B cell (primary cell): ENCODE measurements around the gene SNTN. TPM values are rescaled to one million over a fixed set of nuclear protein-coding genes. Genes with fewer than 3 reads are reported as not detected.

Experiments
- ATAC-seq: fragments of 200-7000 bp; cut with Tn5 transposase; one replicate; pipeline ENCODE4 v1.10.0; 2021; ENCODE audit warnings: low read depth, mild to moderate bottlenecking, moderate number of reproducible peaks, moderate library complexity
- CTCF ChIA-PET: fragments of 350-600 bp; sonication (Branson Sonifier 250); formaldehyde crosslinking; loops from one replicate; lab custom pipeline; 2021; ENCODE audit warnings: antibody characterized with exemption, inconsistent platforms; lab: Charles Lee
- POLR2A ChIA-PET: fragments of 350-600 bp; sonication (Branson Sonifier 250); formaldehyde crosslinking; loops from one replicate; lab custom pipeline; 2021; ENCODE audit warnings: antibody characterized with exemption; lab: Charles Lee
- DNase-seq: peaks from one replicate; pipeline ENCODE4 v3.0.0; 2013
- H2AFZ ChIP-seq: 2 replicates; pipeline ENCODE4 v1.6.1; 2012; ENCODE audit warnings: mild to moderate bottlenecking, low read depth, low read length; ENCODE audit not compliant: insufficient read depth, poor library complexity, severe bottlenecking
- H3K27ac ChIP-seq, 2 donors: 1 replicate in 1 of 2; 2 replicates in 1 of 2; pipeline ENCODE4 v1.5.1; 2012 to 2013; ENCODE audit warnings: low read length in 2 of 2, mild to moderate bottlenecking in 2 of 2, moderate library complexity in 1 of 2
- H3K27me3 ChIP-seq, 4 experiments: fragments of 200-600 bp in 1 of 4; sonication (generic) in 1 of 4; replicated peaks in 1 of 4; 1 replicate in 2 of 4; 2 replicates in 2 of 4; pipeline versions ENCODE4 v1.6.1 to v1.7.0; 2013 to 2016; ENCODE audit warnings: low read length in 3 of 4, mild to moderate bottlenecking in 2 of 4, mixed read lengths in 1 of 4, moderate library complexity in 1 of 4; ENCODE audit not compliant: insufficient read depth in 4 of 4, control insufficient read depth in 3 of 4; ENCODE audit errors: control extremely low read depth in 1 of 4
- H3K36me3 ChIP-seq, 2 experiments: replicated peaks in 1 of 2; 1 replicate in 1 of 2; 2 replicates in 1 of 2; pipeline versions ENCODE4 v1.6.1 to v1.7.1; 2013; ENCODE audit warnings: low read length in 1 of 2; ENCODE audit not compliant: insufficient read depth in 2 of 2, control insufficient read depth in 1 of 2; ENCODE audit errors: control extremely low read depth in 1 of 2, extremely low read depth in 1 of 2
- H3K4me1 ChIP-seq, 2 donors: fragments of 200-600 bp in 1 of 2; sonication (generic) in 1 of 2; 1 replicate in 1 of 2; 2 replicates in 1 of 2; pipeline versions ENCODE4 v1.5.1 to v1.6.1; 2013 to 2017; ENCODE audit warnings: low read length in 2 of 2; ENCODE audit not compliant: control insufficient read depth in 2 of 2, insufficient read depth in 2 of 2
- H3K4me2 ChIP-seq: replicated peaks from 2 replicates; pipeline ENCODE3; 2012; ENCODE audit warnings: mild to moderate bottlenecking, low read depth, low read length; ENCODE audit not compliant: poor library complexity, severe bottlenecking
- H3K4me3 ChIP-seq, 5 experiments: fragments of 200-600 bp in 1 of 5; sonication (generic) in 1 of 5; 1 replicate in 3 of 5; 2 replicates in 2 of 5; pipeline versions ENCODE4 v1.5.1 to v1.7.0; 2011 to 2016; ENCODE audit warnings: low read length in 4 of 5, mild to moderate bottlenecking in 4 of 5, low read depth in 2 of 5, control low read depth in 1 of 5, moderate library complexity in 1 of 5; ENCODE audit not compliant: insufficient read depth in 1 of 5; ENCODE audit errors: control extremely low read depth in 1 of 5, extremely low read depth in 1 of 5
- H3K79me2 ChIP-seq: fragments of 200-600 bp; sonication (generic); one replicate; pipeline ENCODE4 v1.6.0; 2016; ENCODE audit warnings: low read length; ENCODE audit not compliant: control insufficient read depth, insufficient read depth
- H3K9ac ChIP-seq: fragments of 200-600 bp; sonication (generic); 2 replicates; pipeline ENCODE4 v1.6.1; 2017; ENCODE audit warnings: mild to moderate bottlenecking, low read length, moderate library complexity
- H3K9me3 ChIP-seq, 3 donors: one replicate each; pipeline versions ENCODE4 v1.6.1 to v1.7.1; 2013; ENCODE audit warnings: low read length in 2 of 3; ENCODE audit not compliant: control insufficient read depth in 2 of 3, insufficient read depth in 1 of 3; ENCODE audit errors: control extremely low read depth in 1 of 3
- H4K20me1 ChIP-seq: 2 replicates; pipeline ENCODE4 v1.6.0; 2012; ENCODE audit warnings: mild to moderate bottlenecking, low read length; ENCODE audit not compliant: insufficient read depth, control insufficient read depth, poor library complexity, severe bottlenecking
- H3K27ac Mint-ChIP-seq: one replicate; pipeline ENCODE4 v1.8.0; 2021; ENCODE audit warnings: mixed read lengths
- H3K27me3 Mint-ChIP-seq: one replicate; pipeline ENCODE4 v1.8.0; 2021; ENCODE audit warnings: mixed read lengths
- H3K4me1 Mint-ChIP-seq: one replicate; pipeline ENCODE4 v1.8.0; 2021; ENCODE audit warnings: mixed read lengths
- H3K4me3 Mint-ChIP-seq: one replicate; pipeline ENCODE4 v1.8.0; 2021; ENCODE audit warnings: mixed read lengths
- H3K9me3 Mint-ChIP-seq: one replicate; pipeline ENCODE4 v1.8.0; 2022; ENCODE audit warnings: mixed read lengths; ENCODE audit not compliant: insufficient read depth
- CTCF ChIP-seq: fragments of 200-600 bp; IDR thresholded peaks from one replicate; pipeline ENCODE4 v1.8.0; 2022; ENCODE audit warnings: antibody characterized with exemption, mild to moderate bottlenecking
- EZH2 ChIP-seq: IDR thresholded peaks from 2 replicates; pipeline ENCODE4 v1.6.1; 2012; ENCODE audit warnings: borderline replicate concordance, low read depth, mild to moderate bottlenecking, moderate library complexity, low read length; ENCODE audit not compliant: insufficient read depth, poor library complexity, severe bottlenecking
- WGBS: methylation state at CpG from one replicate; pipeline ENCODE4 v1.1.5; 2013; ENCODE audit warnings: missing lambda C conversion rate; ENCODE audit not compliant: insufficient coverage; 5-methylcytosine and 5-hydroxymethylcytosine counted together
- intact Hi-C: fragments of 100-400 bp; cut with micrococcal nuclease; formaldehyde crosslinking; loops from one replicate; pipeline ENCODE4 v1.10.0; 2022
- polyA plus RNA-seq: library from polyadenylated mRNA; depleted of rRNA; stranded (reverse); fragments of >200 nt; gene quantifications from 2 replicates; pipeline ENCODE4 v1.2.3, GENCODE V29; 2012
- total RNA-seq, 2 donors: library from RNA; stranded (reverse); fragments of 120-200 nt in 1 of 2; gene quantifications; 1 replicate in 1 of 2; 2 replicates in 1 of 2; pipeline versions ENCODE4 v1.2.3 to v1.2.4, GENCODE V29; 2013 to 2022

The SNTN gene
- total and polyA plus RNA-seq, 2 donors (not counting 1 experiment from before 2014, with no cell fraction given) = not detected

GRCh38 chr3:63673111-63673510 lies 20.6 kb downstream of the SNTN start:
- Mint-ChIP-seq H3K4me3 (no peak overlapping the region), H3K4me1 (no peaks in the 10 kb centered on the region), H3K9me3 (no peaks in the 10 kb centered on the region), H3K27ac (no peak overlapping the region), H3K27me3 (peaks cover 4% of the 10 kb centered on the region)
- ATAC-seq = no peak
- Histone ChIP-seq H4K20me1 (no peaks in the 10 kb centered on the region), H3K9ac (no peak overlapping the region), H3K4me3 (no peak overlapping the region), H3K4me2 (no peak overlapping the region), H3K79me2 (no peaks in the 10 kb centered on the region), H3K36me3 (no peaks in the 10 kb centered on the region), H2AFZ (no peak overlapping the region), H3K27me3 (no peaks in the 10 kb centered on the region), H3K9me3 (peaks cover 0 to 4% (median 0%) of the 10 kb centered on the region in 3 donors), H3K4me1 (no peaks in the 10 kb centered on the region), H3K27ac (no peak overlapping the region)
- intact Hi-C loops = no loop called here
- CTCF ChIA-PET = no interaction called here
- WGBS = 92% methylated on average over 1 of the region's 3 CpGs
- no peak for DNase-seq
- TF ChIP-seq EZH2 (no peak), CTCF (no peak)
- POLR2A ChIA-PET = no interaction called here

DNA sequence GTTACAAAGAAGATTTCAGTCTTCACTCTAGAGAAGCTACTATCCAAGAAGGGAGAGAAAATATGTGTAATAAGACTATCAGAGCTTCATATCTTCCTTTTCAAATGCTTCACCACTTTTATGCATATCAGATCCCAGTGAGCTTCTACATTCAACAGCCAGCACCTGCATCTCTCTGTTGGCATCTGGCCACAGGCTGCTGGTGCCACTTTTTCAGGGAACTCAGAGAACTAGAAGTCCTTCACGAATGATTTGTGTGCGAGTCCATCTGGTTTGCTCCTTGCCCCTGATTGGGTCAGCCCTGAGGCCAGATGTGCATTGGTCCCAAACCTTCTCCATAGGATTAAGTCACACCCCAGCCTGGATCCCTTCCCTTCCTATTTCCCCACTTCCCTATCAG lies 22.1 kb downstream of the SNTN start:
- Histone ChIP-seq H2AFZ (no peak overlapping the region), H4K20me1 (no peaks in the 10 kb centered on the region), H3K27ac (no peak overlapping the region), H3K27me3 (no peaks in the 10 kb centered on the region), H3K9ac (no peak overlapping the region), H3K4me3 (no peak overlapping the region), H3K9me3 (peaks cover 0 to 4% (median 0%) of the 10 kb centered on the region in 3 donors), H3K79me2 (no peaks in the 10 kb centered on the region), H3K4me1 (no peaks in the 10 kb centered on the region), H3K36me3 (no peaks in the 10 kb centered on the region), H3K4me2 (no peak overlapping the region)
- intact Hi-C loops = no loop called here
- no peak for DNase-seq
- Mint-ChIP-seq H3K27me3 (peaks cover 4% of the 10 kb centered on the region), H3K4me3 (no peak overlapping the region), H3K27ac (no peak overlapping the region), H3K9me3 (no peaks in the 10 kb centered on the region), H3K4me1 (no peaks in the 10 kb centered on the region)
- POLR2A ChIA-PET = no interaction called here
- TF ChIP-seq EZH2 (no peak), CTCF (no peak)
- CTCF ChIA-PET = no interaction called here
- ATAC-seq = no peak
- 88% methylated on average over 2 of the region's 2 CpGs for WGBS
